ENCODE results near the gene PFN3. TPM values are rescaled to one million over a fixed set of nuclear protein-coding genes. Genes with fewer than 3 reads are reported as not detected.
A peak's percentile ranks its signal among the peaks of the same experiment; 100 is the strongest.

Gene PFN3
- total and polyA plus RNA-seq, 2 of the 13 experiments (the other 11 are each of a cell fraction or from before 2014, with no cell fraction given): not detected

DNA sequence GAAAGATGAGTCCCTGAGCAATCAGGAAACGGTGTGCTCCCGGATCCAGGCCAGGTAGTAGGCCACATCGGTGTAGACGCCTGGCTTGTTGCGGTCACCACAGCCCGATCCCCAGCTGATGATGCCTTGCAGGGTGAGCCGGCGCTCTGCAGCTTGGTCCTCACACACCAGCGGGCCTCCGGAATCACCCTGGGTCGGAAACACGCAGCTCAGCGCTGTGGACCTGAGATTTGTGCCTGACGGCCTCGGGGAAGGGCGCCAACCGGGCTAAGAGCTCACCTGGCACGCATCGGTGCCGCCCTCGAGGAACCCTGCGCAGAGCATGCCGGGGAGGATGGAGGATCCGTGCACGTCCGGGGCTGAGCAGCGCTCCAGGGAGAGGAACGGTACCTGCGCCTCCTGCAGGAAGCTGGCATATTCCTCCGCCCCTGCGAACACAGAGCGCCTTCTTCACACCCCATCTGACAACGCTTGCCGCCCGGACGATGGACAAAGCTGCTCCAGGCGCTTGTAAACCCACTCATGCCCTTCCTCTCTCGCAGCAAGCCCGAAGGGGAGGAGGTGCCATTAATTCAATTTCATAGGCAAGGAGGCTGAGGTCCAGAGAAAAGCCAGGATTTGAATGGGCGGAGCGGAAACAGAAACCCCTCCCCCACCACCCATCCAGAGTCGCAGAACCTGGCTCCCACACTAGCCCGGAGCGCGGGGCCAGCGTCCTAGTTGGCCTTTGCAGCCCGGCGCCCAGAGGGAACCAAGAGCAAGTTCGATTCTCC is 2.0 kb upstream of the PFN3 start:
- intact Hi-C loops (cut with micrococcal nuclease; ENCODE audit: unreplicated experiment) (no loop called here), in situ Hi-C loops (cut with HindIII; ENCODE audit: extremely low pct_ligation_motif_present, low pct_unique_long_range_greater_than_20kb) (no loop called here)
- POLR2A ChIA-PET: interaction anchor here (1.1 to 2.5 kb wide), 2 partner anchors 10 to 55 kb away, joined by 3 to 6 read pairs; no protein-coding TSS in a partner anchor
- no TSS peak for BruUV-seq (replicated peaks)
- WGBS (ENCODE audit: low lambda C conversion rate): 91% methylated on average over 31 of the region's 49 CpGs
- no peaks in the 10 kb centered on the region for H4K20me1 ChIP-seq (ENCODE audit: insufficient read depth, low read length)
- H3K36me3 ChIP-seq (replicated peaks in 1 of 2; ENCODE audit: control insufficient read depth in 1 of 2, insufficient read depth in 2 of 2, low read length in 2 of 2): no peaks in the 10 kb centered on the region
- no peak overlapping the region for H3K4me2 ChIP-seq (ENCODE audit: low read depth, low read length)
- ATAC-seq: no peak
- H3K4me1 ChIP-seq (ENCODE audit: insufficient read depth, low read length): peaks cover 9% of the 10 kb centered on the region; the same call in 1 of the 2 replicates
- no peak overlapping the region for H3K27ac ChIP-seq (ENCODE audit: extremely low read length, insufficient read depth, low read length)
- no peak overlapping the region for H3K4me3 ChIP-seq (replicated peaks in 1 of 3; ENCODE audit: insufficient read depth in 1 of 3, low read depth in 2 of 3, low read length in 3 of 3)
- FAIRE-seq: no peak
- CTCF ChIA-PET (ENCODE audit: low intra/inter-chr PET ratio, low total read pairs): no interaction called here
- H3K79me2 ChIP-seq (ENCODE audit: insufficient read depth, low read length): no peaks in the 10 kb centered on the region
- H3K9ac ChIP-seq (ENCODE audit: insufficient read depth, low read depth, low read length): no peak overlapping the region
- no peak for DNase-seq (ENCODE audit: low spot score)
- H3K9me3 ChIP-seq (ENCODE audit: low read length): no peaks in the 10 kb centered on the region
- H3K27me3 ChIP-seq (ENCODE audit: control insufficient read depth in 1 of 2, insufficient read depth in 2 of 2, low read length in 2 of 2): peaks cover 2 to 9% of the 10 kb centered on the region in 2 experiments; a peak in 3 of 5 replicates
- TF ChIP-seq ZBTB38 (CRISPR knock-in tag; IDR thresholded peaks at IDR 0.05) (0 out of 2 replicates have a peak, but pooled peaks have one; percentile 27), ZBTB33 (CRISPR knock-in tag; IDR thresholded peaks at IDR 0.05) (peak; percentile 50), THAP11 (CRISPR knock-in tag; IDR thresholded peaks at IDR 0.05) (no peak)
- H2AFZ ChIP-seq (ENCODE audit: low read length): no peak overlapping the region

GRCh38 chr5:177397875-177398390 is 2.5 kb downstream of the PFN3 start:
- WGBS (ENCODE audit: low lambda C conversion rate): 25% methylated on average over 13 of the region's 16 CpGs
- H3K4me2 ChIP-seq (ENCODE audit: low read depth, low read length): no peak overlapping the region
- FAIRE-seq: no peak
- H3K9me3 ChIP-seq (ENCODE audit: low read length): no peaks in the 10 kb centered on the region
- no peak overlapping the region for H2AFZ ChIP-seq (ENCODE audit: low read length)
- H3K4me3 ChIP-seq (replicated peaks in 1 of 3; ENCODE audit: insufficient read depth in 1 of 3, low read depth in 2 of 3, low read length in 3 of 3): no peak overlapping the region
- in situ Hi-C loops (cut with HindIII; ENCODE audit: extremely low pct_ligation_motif_present, low pct_unique_long_range_greater_than_20kb) (no loop called here), intact Hi-C loops (cut with micrococcal nuclease; ENCODE audit: unreplicated experiment) (no loop called here)
- BruUV-seq (replicated peaks): no TSS peak
- H3K4me1 ChIP-seq (ENCODE audit: insufficient read depth, low read length): no peaks in the 10 kb centered on the region
- H3K79me2 ChIP-seq (ENCODE audit: insufficient read depth, low read length): no peaks in the 10 kb centered on the region
- no peaks in the 10 kb centered on the region for H3K36me3 ChIP-seq (replicated peaks in 1 of 2; ENCODE audit: control insufficient read depth in 1 of 2, insufficient read depth in 2 of 2, low read length in 2 of 2)
- ATAC-seq: no peak
- ChIA-PET POLR2A (no interaction called here), CTCF (ENCODE audit: low intra/inter-chr PET ratio, low total read pairs) (no interaction called here)
- no peak overlapping the region for H3K27ac ChIP-seq (ENCODE audit: extremely low read length, insufficient read depth, low read length)
- no peaks in the 10 kb centered on the region for H4K20me1 ChIP-seq (ENCODE audit: insufficient read depth, low read length)
- H3K9ac ChIP-seq (ENCODE audit: insufficient read depth, low read depth, low read length): no peak overlapping the region
- no peak for DNase-seq (ENCODE audit: low spot score)
- H3K27me3 ChIP-seq (ENCODE audit: control insufficient read depth in 1 of 2, insufficient read depth in 2 of 2, low read length in 2 of 2): peaks cover 2 to 40% of the 10 kb centered on the region in 2 experiments; a peak in 3 of 5 replicates
- no peak for TF ChIP-seq TFDP2 (CRISPR knock-in tag; IDR thresholded peaks at IDR 0.05)
- no peak for TF ChIP-seq HNRNPLL (IDR thresholded peaks at IDR 0.05; ENCODE audit: low read depth, low read length, poor library complexity, severe bottlenecking)
- TF ChIP-seq ZNF446 (CRISPR knock-in tag; IDR thresholded peaks at IDR 0.05): no peak
- TF ChIP-seq EEA1 (CRISPR knock-in tag; IDR thresholded peaks at IDR 0.05; ENCODE audit: borderline replicate concordance): no peak
- TF ChIP-seq ZNF788 (CRISPR knock-in tag; IDR thresholded peaks at IDR 0.05; ENCODE audit: borderline replicate concordance): no peak
- TF ChIP-seq ZNF451 (CRISPR knock-in tag; IDR thresholded peaks at IDR 0.05): no peak
- TF ChIP-seq, protein P1, sequence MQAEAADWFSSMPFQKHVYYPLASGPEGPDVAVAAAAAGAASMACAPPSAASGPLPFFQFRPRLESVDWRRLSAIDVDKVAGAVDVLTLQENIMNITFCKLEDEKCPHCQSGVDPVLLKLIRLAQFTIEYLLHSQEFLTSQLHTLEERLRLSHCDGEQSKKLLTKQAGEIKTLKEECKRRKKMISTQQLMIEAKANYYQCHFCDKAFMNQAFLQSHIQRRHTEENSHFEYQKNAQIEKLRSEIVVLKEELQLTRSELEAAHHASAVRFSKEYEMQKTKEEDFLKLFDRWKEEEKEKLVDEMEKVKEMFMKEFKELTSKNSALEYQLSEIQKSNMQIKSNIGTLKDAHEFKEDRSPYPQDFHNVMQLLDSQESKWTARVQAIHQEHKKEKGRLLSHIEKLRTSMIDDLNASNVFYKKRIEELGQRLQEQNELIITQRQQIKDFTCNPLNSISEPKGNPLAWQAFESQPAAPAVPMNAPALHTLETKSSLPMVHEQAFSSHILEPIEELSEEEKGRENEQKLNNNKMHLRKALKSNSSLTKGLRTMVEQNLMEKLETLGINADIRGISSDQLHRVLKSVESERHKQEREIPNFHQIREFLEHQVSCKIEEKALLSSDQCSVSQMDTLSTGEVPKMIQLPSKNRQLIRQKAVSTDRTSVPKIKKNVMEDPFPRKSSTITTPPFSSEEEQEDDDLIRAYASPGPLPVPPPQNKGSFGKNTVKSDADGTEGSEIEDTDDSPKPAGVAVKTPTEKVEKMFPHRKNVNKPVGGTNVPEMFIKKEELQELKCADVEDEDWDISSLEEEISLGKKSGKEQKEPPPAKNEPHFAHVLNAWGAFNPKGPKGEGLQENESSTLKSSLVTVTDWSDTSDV (CRISPR knock-in tag; IDR thresholded peaks at IDR 0.05): no peak

All from HepG2 (cell line).